ENCODE data around the gene C10orf62.

- no peak for TF ChIP-seq EP300 (IDR thresholded peaks at IDR 0.05)
- TF ChIP-seq POLR2A (IDR thresholded peaks at IDR 0.05), result no peak
Measured at GRCh38 chr10:97611473-97611872, 22.0 kb downstream of the C10orf62 start.
